HG03571 (cell line): ENCODE results near the gene INF2.
A peak's percentile ranks its signal among the peaks of the same experiment; 100 is the strongest.
"Not testable (repeated sequence)": the region's sequence is repeated elsewhere in the genome, so short reads cannot be mapped to it uniquely, and the experiment has no call there.

Experiments used
- ATAC-seq: cut with Tn5 transposase; IDR thresholded peaks from one replicate; pipeline ENCODE4 v1.9.1; 2021; ENCODE audit not compliant: unreplicated experiment

The INF2 gene

GRCh38 chr14:104689109-104689880, at the start of gene INF2:
TSS of gene INF2 (plus strand) at chr14:104689618. CDS start at chr14:104701366, 11,748 bp downstream.
- no peak for ATAC-seq

GRCh38 chr14:104639885-104640548, 49.4 kb upstream of the INF2 start:
- no peak for ATAC-seq

GRCh38 chr14:104640681-104641080, 48.7 kb upstream of the INF2 start:
- ATAC-seq = no peak

- no peak for ATAC-seq
These were observed 47.5 kb upstream of the INF2 start for GRCh38 chr14:104641753-104642539.

- no peak for ATAC-seq
These were observed 46.9 kb upstream of the INF2 start for GRCh38 chr14:104642540-104642868.

GRCh38 chr14:104643306-104643705, 46.1 kb upstream of the INF2 start:
- ATAC-seq = no peak

- ATAC-seq = no peak
These were observed 45.3 kb upstream of the INF2 start for GRCh38 chr14:104644091-104644635.

GRCh38 chr14:104644656-104645378, 44.6 kb upstream of the INF2 start:
- ATAC-seq = no peak

- ATAC-seq = no peak
These were observed 41.9 kb upstream of the INF2 start for GRCh38 chr14:104647467-104648043.

- ATAC-seq = peak; percentile 68
These were observed 39.1 kb upstream of the INF2 start for GRCh38 chr14:104650057-104650980.

GRCh38 chr14:104650981-104651875, 38.2 kb upstream of the INF2 start:
- no peak for ATAC-seq

- ATAC-seq = no peak
These were observed 37.5 kb upstream of the INF2 start for GRCh38 chr14:104651876-104652260.

- ATAC-seq = no peak
These were observed 37.0 kb upstream of the INF2 start for GRCh38 chr14:104652386-104652785.

- not testable (repeated sequence) for ATAC-seq
These were observed 36.1 kb upstream of the INF2 start for GRCh38 chr14:104653130-104653920.

- ATAC-seq = no peak
These were observed 35.3 kb upstream of the INF2 start for GRCh38 chr14:104654119-104654518.

GRCh38 chr14:104655128-104655848, 34.1 kb upstream of the INF2 start:
- no peak for ATAC-seq
